HepG2 (cell line): ENCODE measurements around the gene ZNF629. TPM values are rescaled to one million over a fixed set of nuclear protein-coding genes. Genes with fewer than 3 reads are reported as not detected.
A peak's percentile ranks its signal among the peaks of the same experiment; 100 is the strongest.

Source experiments
- ATAC-seq: fragments of 200-7000 bp; cut with Tn5 transposase; 3 replicates; pipeline ENCODE4 v1.9.1; 2020; ENCODE audit warnings: mild to moderate bottlenecking, moderate library complexity
- BruUV-seq: library from RNA; stranded (reverse); fragments of 400-500 nt; replicated peaks from 2 replicates; lab custom pipeline; 2021; lab: Mats Ljungman, UMichigan
- CTCF ChIA-PET: fragments of 300-600 bp; formaldehyde crosslinking; extraction: SDS; loops from one replicate; lab custom pipeline; 2021; ENCODE audit warnings: low total read pairs, inconsistent platforms, low intra/inter-chr PET ratio; lab: Yijun Ruan, JAX
- POLR2A ChIA-PET: fragments of 350-600 bp; sonication (Branson Sonifier 250); formaldehyde crosslinking; loops from one replicate; lab custom pipeline; 2020; ENCODE audit warnings: antibody characterized with exemption, inconsistent platforms; lab: Yijun Ruan, JAX
- DNase-seq: peaks from one replicate; pipeline ENCODE4 v3.0.0-alpha.2; 2015; ENCODE audit warnings: low spot score
- FAIRE-seq: peaks from 3 replicates; lab custom pipeline; 2011; peaks lifted over from hg19 to GRCh38; lab: Jason Lieb, UNC
- H2AFZ ChIP-seq: one replicate; pipeline ENCODE4 v1.6.1; 2011; ENCODE audit warnings: low read length, inconsistent platforms
- H3K27ac ChIP-seq: fragments of 300-600 bp; 3 replicates; pipeline ENCODE4 v1.8.0; 2011; ENCODE audit warnings: mixed run types, mild to moderate bottlenecking, mixed read lengths, low read length, inconsistent platforms; ENCODE audit not compliant: insufficient read depth; ENCODE audit errors: extremely low read length
- H3K27me3 ChIP-seq, 2 experiments: fragments of 200-600 bp in 1 of 2; 2 replicates in 1 of 2; 3 replicates in 1 of 2; pipeline versions ENCODE4 v1.6.0 to v1.8.0; 2011; ENCODE audit warnings: low read length in 2 of 2, mild to moderate bottlenecking in 2 of 2, moderate library complexity in 2 of 2, inconsistent platforms in 1 of 2; ENCODE audit not compliant: insufficient read depth in 2 of 2, control insufficient read depth in 1 of 2
- H3K36me3 ChIP-seq, 2 experiments: fragments of 200-600 bp in 1 of 2; replicated peaks in 1 of 2; 2 replicates in 1 of 2; 3 replicates in 1 of 2; pipeline versions ENCODE4 v1.5.1 to v1.8.0; 2011; ENCODE audit warnings: low read length in 2 of 2, inconsistent platforms in 1 of 2; ENCODE audit not compliant: insufficient read depth in 2 of 2, control insufficient read depth in 1 of 2
- H3K4me1 ChIP-seq: 2 replicates; pipeline ENCODE4 v1.5.1; 2012; ENCODE audit warnings: low read length, inconsistent platforms; ENCODE audit not compliant: insufficient read depth
- H3K4me2 ChIP-seq: 2 replicates; pipeline ENCODE4 v1.6.0; 2011; ENCODE audit warnings: low read depth, low read length, inconsistent platforms
- H3K4me3 ChIP-seq, 3 experiments: fragments of 200-600 bp in 1 of 3; sonication (generic), shearing (Covaris generic) in 1 of 3; replicated peaks in 1 of 3; 2 replicates each; pipeline ENCODE4 v1.5.1; 2011 to 2016; ENCODE audit warnings: low read length in 3 of 3, inconsistent platforms in 2 of 3, low read depth in 2 of 3, mild to moderate bottlenecking in 2 of 3, control low read depth in 1 of 3, mixed read lengths in 1 of 3; ENCODE audit not compliant: insufficient read depth in 1 of 3
- H3K79me2 ChIP-seq: one replicate; pipeline ENCODE4 v1.6.1; 2011; ENCODE audit warnings: low read length, inconsistent platforms; ENCODE audit not compliant: insufficient read depth
- H3K9ac ChIP-seq: 2 replicates; pipeline ENCODE4 v1.6.0; 2011; ENCODE audit warnings: mild to moderate bottlenecking, low read depth, low read length, inconsistent platforms; ENCODE audit not compliant: insufficient read depth
- H3K9me3 ChIP-seq: 2 replicates; pipeline ENCODE4 v1.5.1; 2012; ENCODE audit warnings: mild to moderate bottlenecking, low read length
- H4K20me1 ChIP-seq: 2 replicates; pipeline ENCODE4 v1.6.0; 2011; ENCODE audit warnings: inconsistent platforms, mild to moderate bottlenecking, low read length, moderate library complexity; ENCODE audit not compliant: insufficient read depth
- MXI1 ChIP-seq: IDR thresholded peaks from 3 replicates; pipeline ENCODE4 v1.6.1; 2012; ENCODE audit warnings: low read depth, low read length, inconsistent platforms, borderline replicate concordance
- NR1H2 ChIP-seq: sonication (generic); formaldehyde crosslinking; IDR thresholded peaks from 2 replicates; pipeline ENCODE4 v1.8.1; 2022; ENCODE audit warnings: low read depth, missing genetic modification reagents, borderline replicate concordance
- POLR2G ChIP-seq: fragments of 200-400 bp; formaldehyde crosslinking; IDR thresholded peaks from 2 replicates; pipeline ENCODE4 v1.6.1; 2018; ENCODE audit warnings: mild to moderate bottlenecking, low read depth, low read length, moderate library complexity
- RBM22 ChIP-seq: fragments of 200-400 bp; formaldehyde crosslinking; optimal IDR thresholded peaks from 2 replicates; pipeline ENCODE3; 2017; ENCODE audit warnings: mild to moderate bottlenecking, low read length, moderate library complexity
- SETDB1 ChIP-seq: sonication (generic); formaldehyde crosslinking; IDR thresholded peaks from 2 replicates; pipeline ENCODE4 v1.5.1; 2020; ENCODE audit warnings: missing genetic modification reagents, mild to moderate bottlenecking, borderline replicate concordance
- SMAD1 ChIP-seq: sonication (generic); formaldehyde crosslinking; IDR thresholded peaks from 2 replicates; pipeline ENCODE4 v1.4.0; 2020; ENCODE audit warnings: missing genetic modification reagents, low read depth, mild to moderate bottlenecking, borderline replicate concordance
- TBX2 ChIP-seq: sonication (generic); formaldehyde crosslinking; IDR thresholded peaks from 2 replicates; pipeline ENCODE4 v1.5.0; 2020; ENCODE audit warnings: missing genetic modification reagents, mild to moderate bottlenecking, borderline replicate concordance
- ZNF317 ChIP-seq: sonication (generic); formaldehyde crosslinking; IDR thresholded peaks from 2 replicates; pipeline ENCODE4 v1.5.0; 2020; ENCODE audit warnings: mild to moderate bottlenecking, missing genetic modification reagents
- ZNF589 ChIP-seq: sonication (generic); formaldehyde crosslinking; conservative IDR thresholded peaks from 2 replicates; pipeline ENCODE4 v1.8.0; 2022; ENCODE audit warnings: mild to moderate bottlenecking, moderate library complexity, missing genetic modification reagents
- ZNF775 ChIP-seq: sonication (generic); formaldehyde crosslinking; IDR thresholded peaks from 2 replicates; pipeline ENCODE4 v1.4.0; 2020; ENCODE audit warnings: missing genetic modification reagents, mild to moderate bottlenecking, moderate library complexity, borderline replicate concordance
- ZNF883 ChIP-seq: sonication (generic); formaldehyde crosslinking; IDR thresholded peaks from 2 replicates; pipeline ENCODE4 v1.5.1; 2020; ENCODE audit warnings: mild to moderate bottlenecking, missing genetic modification reagents; ENCODE audit errors: not compliant biosample characterization
- WGBS: methylation state at CpG from one replicate; pipeline ENCODE4 v1.1.6; 2017; ENCODE audit warnings: low lambda C conversion rate; 5-methylcytosine and 5-hydroxymethylcytosine counted together
- in situ Hi-C: cut with HindIII; loops from 2 replicates; pipeline ENCODE4 v1.10.0; 2017; ENCODE audit warnings: low pct_unique_long_range_greater_than_20kb; ENCODE audit not compliant: extremely low pct_ligation_motif_present
- intact Hi-C: fragments of 100-400 bp; cut with micrococcal nuclease; formaldehyde crosslinking; loops from one replicate; pipeline ENCODE4 v1.10.0; 2022; ENCODE audit not compliant: unreplicated experiment
- polyA plus RNA-seq, 8 experiments: library from polyadenylated mRNA; depleted of rRNA in 3 of 8; stranded (reverse) in 7 of 8; unstranded in 1 of 8; fragments of >200 nt; fragmentation: Illumina TruSeq in 4 of 8; extraction: Trizol in 4 of 8; gene quantifications; 2 replicates each; pipeline versions ENCODE4 v1.2.1 to v1.2.3, GENCODE V29; 2011 to 2016; ENCODE audit warnings: low read depth in 4 of 8, missing spikeins in 1 of 8, mixed read lengths in 1 of 8; ENCODE audit not compliant: insufficient read depth in 1 of 8
- total RNA-seq, 5 experiments: library from RNA; depleted of rRNA; stranded (reverse); fragments of >200 nt; fragmentation: Illumina TruSeq; extraction: Trizol; gene quantifications; 2 replicates each; pipeline ENCODE4 v1.2.3, GENCODE V29; 2016; ENCODE audit warnings: low read depth in 1 of 5

The ZNF629 gene
- total and polyA plus RNA-seq, 2 of the 13 experiments (the other 11 are each of a cell fraction or from before 2014, with no cell fraction given), result 6.1 to 16.5 TPM

DNA sequence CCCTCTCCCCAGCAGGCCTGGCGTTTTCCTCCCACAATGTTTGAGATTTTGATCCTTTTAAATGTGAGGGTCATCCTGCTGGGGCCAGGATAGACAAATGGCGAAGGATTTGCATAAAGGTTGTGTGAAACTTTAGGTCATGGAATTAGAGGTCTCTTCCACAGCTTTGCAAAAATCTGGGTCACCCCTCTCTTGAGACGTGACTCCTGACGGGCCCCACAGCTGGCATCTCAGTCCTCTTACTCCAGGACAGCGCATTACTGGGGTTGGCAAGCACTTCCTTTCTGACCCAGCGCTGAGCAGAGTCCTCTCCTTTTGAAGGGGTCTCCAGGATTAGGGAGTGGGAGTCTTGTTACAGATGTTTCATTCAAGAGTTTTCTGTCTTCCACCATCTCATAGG is 7.4 kb downstream of the ZNF629 start:
- FAIRE-seq (no peak), ATAC-seq (no peak), DNase-seq (no peak)
- no TSS peak for BruUV-seq
- Histone ChIP-seq H3K27ac (no peak overlapping the region), H4K20me1 (no peaks in the 10 kb centered on the region; the same call in 1 of the 2 replicates), H3K9me3 (no peaks in the 10 kb centered on the region), H3K36me3 (peaks cover 18 to 27% of the 10 kb centered on the region in 2 experiments), H3K79me2 (peaks cover 10% of the 10 kb centered on the region), H2AFZ (no peak overlapping the region), H3K4me1 (peaks cover 33% of the 10 kb centered on the region), H3K9ac (no peak overlapping the region), H3K27me3 (no peaks in the 10 kb centered on the region; a peak in 1 of 5 replicates), H3K4me2 (no peak overlapping the region), H3K4me3 (no peak overlapping the region)
- WGBS, result over 99% methylated on average over 6 of the region's 6 CpGs
- intact Hi-C loops (loop anchor here (5.0 kb wide), 1 partner anchor 33 kb away; no protein-coding TSS in a partner anchor), in situ Hi-C loops (no loop called here)
- no peak for TF ChIP-seq ZNF317 (CRISPR knock-in tag)
- no peak for TF ChIP-seq MXI1
- 0 out of 2 replicates have a peak, but pooled peaks have one; percentile 3 for TF ChIP-seq TBX2 (CRISPR knock-in tag)
- TF ChIP-seq SETDB1 (CRISPR knock-in tag), result no peak
- TF ChIP-seq ZNF775 (CRISPR knock-in tag), result no peak
- TF ChIP-seq NR1H2 (CRISPR knock-in tag), result 0 out of 2 replicates have a peak, but pooled peaks have one; percentile 25
- TF ChIP-seq RBM22, result peak; percentile 47
- peak; percentile 11 for TF ChIP-seq ZNF883
- no peak for TF ChIP-seq SMAD1 (CRISPR knock-in tag)
- TF ChIP-seq ZNF589 (CRISPR knock-in tag), result no peak
- peak; percentile 57 for TF ChIP-seq POLR2G
- POLR2A ChIA-PET, result interaction anchor here (1.2 kb wide), 1 partner anchor 32 kb away, joined by 5 read pairs; the partner anchor contains the start of gene PHKG2
- CTCF ChIA-PET, result no interaction called here
